H1 (cell line): Measurements from ENCODE around the gene STIM1. TPM values are rescaled to one million over a fixed set of nuclear protein-coding genes. Genes with fewer than 3 reads are reported as not detected.

Experiments used
- CBX5 ChIP-seq: fragments of 300-800, 300-1000 bp; sonication (generic); IDR thresholded peaks from 2 replicates; pipeline ENCODE4 v1.7.1; 2016; ENCODE audit warnings: antibody characterized with exemption, low read length, low read depth
- CHD1 ChIP-seq: IDR thresholded peaks from 2 replicates; pipeline ENCODE4 v1.6.1; 2012; ENCODE audit warnings: low read depth, low read length, improper control_type of control experiment
- CHD7 ChIP-seq: fragments of 300-600 bp; sonication (generic); IDR thresholded peaks from 2 replicates; pipeline ENCODE4 v1.7.1; 2012; ENCODE audit warnings: low read length, moderate library complexity, mild to moderate bottlenecking, inconsistent platforms; ENCODE audit not compliant: insufficient replicate concordance
- NANOG ChIP-seq: IDR thresholded peaks from 2 replicates; pipeline ENCODE4 v1.6.1; 2011; ENCODE audit warnings: low read length, low read depth, mild to moderate bottlenecking, inconsistent platforms; ENCODE audit not compliant: insufficient read depth, poor library complexity, severe bottlenecking
- POLR2A ChIP-seq, 2 experiments: IDR thresholded peaks; 1 replicate in 1 of 2; 2 replicates in 1 of 2; pipeline ENCODE4 v1.6.1; 2011; ENCODE audit warnings: low read depth in 2 of 2, low read length in 2 of 2, mild to moderate bottlenecking in 2 of 2; ENCODE audit errors: control extremely low read depth in 1 of 2
- SP2 ChIP-seq: IDR thresholded peaks from 2 replicates; pipeline ENCODE4 v1.6.1; 2012; ENCODE audit warnings: mild to moderate bottlenecking, low read length, inconsistent platforms
- TEAD4 ChIP-seq: IDR thresholded peaks from 2 replicates; pipeline ENCODE4 v1.6.1; 2012; ENCODE audit warnings: low read depth, low read length, inconsistent platforms, mixed read lengths
- YY1 ChIP-seq: IDR thresholded peaks from 2 replicates; pipeline ENCODE4 v1.6.1; 2011; ENCODE audit warnings: low read depth, mild to moderate bottlenecking, low read length
- polyA plus RNA-seq, 7 experiments: library from polyadenylated mRNA; depleted of rRNA in 3 of 7; stranded (reverse) in 5 of 7; unstranded in 2 of 7; fragments of >200 nt in 5 of 7; fragments of 200-250 nt in 2 of 7; gene quantifications; 1 replicate in 5 of 7; 2 replicates in 1 of 7; 4 replicates in 1 of 7; pipeline versions ENCODE4 v1.2.1 to v1.2.3, GENCODE V29; 2011 to 2013; ENCODE audit warnings: missing spikeins in 2 of 7, mixed read lengths in 2 of 7
- total RNA-seq: library from RNA; stranded (reverse); fragmentation: NEBNext Ultra II Directional; extraction: Animal tissue kit (Norgen Biotek cat#: 25700); gene quantifications from 2 replicates; pipeline ENCODE4 v1.2.1, GENCODE V29; 2021

The STIM1 gene
- total and polyA plus RNA-seq, 2 of the 8 experiments (the other 6 are each of a cell fraction or from before 2014, with no cell fraction given): 11.1 to 12.2 TPM

GRCh38 chr11:3810446-3810845 lies 45.0 kb upstream of the STIM1 start (continued):
- TF ChIP-seq SP2 (no peak), CBX5 (no peak), CHD7 (no peak), POLR2A (IDR thresholded peaks at IDR 0.05; ENCODE audit: control extremely low read depth in 1 of 2, low read depth in 2 of 2, low read length in 2 of 2) (no peak), TEAD4 (no peak), CHD1 (no peak), YY1 (no peak), NANOG (no peak)
